HEK293 (cell line): ENCODE results near the gene CELF4.

Experiments
- HOXC10 ChIP-seq: sonication (generic); formaldehyde crosslinking; IDR thresholded peaks from 2 replicates; pipeline ENCODE4 v1.8.1; 2023; ENCODE audit warnings: mild to moderate bottlenecking, missing genetic modification reagents
- REST ChIP-seq: fragments of 450-650 bp; formaldehyde crosslinking; IDR thresholded peaks from 2 replicates; pipeline ENCODE4 v1.5.1; 2016; ENCODE audit warnings: missing biosample characterization, missing genetic modification characterization
- YY1 ChIP-seq: fragments of 450-650 bp; formaldehyde crosslinking; IDR thresholded peaks from 2 replicates; pipeline ENCODE4 v1.5.1; 2018; ENCODE audit warnings: missing biosample characterization, missing genetic modification characterization
- ZBTB10 ChIP-seq: fragments of 450-650 bp; formaldehyde crosslinking; IDR thresholded peaks from 2 replicates; pipeline ENCODE4 v1.5.1; 2016; ENCODE audit warnings: missing biosample characterization, missing genetic modification characterization
- ZNF37A ChIP-seq: fragments of 450-650 bp; IDR thresholded peaks from 2 replicates; pipeline ENCODE4 v1.5.1; 2018; ENCODE audit warnings: missing biosample characterization, missing genetic modification characterization

Gene CELF4

DNA sequence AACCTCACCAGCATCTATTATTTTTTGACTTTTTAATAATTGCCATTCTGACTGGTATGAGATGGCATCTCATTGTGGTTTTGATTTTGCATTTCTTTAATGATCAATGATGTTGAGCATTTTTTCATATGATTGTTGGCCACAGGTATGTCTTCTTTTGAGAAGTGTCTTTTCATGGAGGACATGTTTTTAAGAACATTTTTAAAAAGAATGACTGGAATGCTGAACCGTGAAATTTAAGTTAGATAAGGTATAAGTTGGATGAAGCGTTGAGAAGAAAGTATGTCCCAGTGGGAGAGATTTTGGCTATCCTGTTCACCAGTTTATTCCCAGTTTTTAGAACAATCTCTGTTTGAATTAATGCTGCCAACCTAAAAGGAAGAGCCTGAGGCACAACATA, 365.9 kb downstream of the CELF4 start (continued):
- no peak for TF ChIP-seq REST (tag by site-specific recombination)
- TF ChIP-seq ZNF37A (tag by site-specific recombination): no peak
- TF ChIP-seq HOXC10 (CRISPR knock-in tag): no peak
- TF ChIP-seq ZBTB10 (tag by site-specific recombination): no peak
- TF ChIP-seq YY1: no peak
